Spleen (tissue), 11 donors: ENCODE data around the gene HMOX2. TPM values are rescaled to one million over a fixed set of nuclear protein-coding genes. Genes with fewer than 3 reads are reported as not detected.

Experiments
- DNase-seq: peaks from one replicate; pipeline ENCODE4 v3.0.0-alpha.2; 2020
- H3K27ac ChIP-seq, 8 donors: fragments of 200-600 bp; sonication (generic) in 7 of 8; 1 replicate in 4 of 8; 2 replicates in 4 of 8; pipeline versions ENCODE4 v1.5.0 to v1.8.0; 2016 to 2021; ENCODE audit warnings: inconsistent platforms in 4 of 8, mild to moderate bottlenecking in 4 of 8, moderate library complexity in 1 of 8
- H3K27me3 ChIP-seq, 7 donors: fragments of 200-600 bp; sonication (generic) in 6 of 7; replicated peaks in 1 of 7; 1 replicate in 4 of 7; 2 replicates in 3 of 7; pipeline versions ENCODE4 v1.5.0 to v1.8.0; 2016 to 2021; ENCODE audit warnings: inconsistent platforms in 3 of 7, mild to moderate bottlenecking in 1 of 7
- H3K36me3 ChIP-seq, 6 donors: fragments of 200-600 bp; sonication (generic) in 5 of 6; 1 replicate in 4 of 6; 2 replicates in 2 of 6; pipeline versions ENCODE4 v1.5.0 to v1.8.0; 2016 to 2021; ENCODE audit warnings: inconsistent platforms in 2 of 6
- H3K4me1 ChIP-seq, 6 donors: fragments of 200-600 bp; sonication (generic) in 5 of 6; 1 replicate in 3 of 6; 2 replicates in 3 of 6; pipeline versions ENCODE4 v1.5.0 to v1.8.0; 2016 to 2021; ENCODE audit warnings: inconsistent platforms in 3 of 6
- H3K4me3 ChIP-seq, 8 donors: fragments of 200-600 bp; sonication (generic) in 7 of 8; 1 replicate in 4 of 8; 2 replicates in 4 of 8; pipeline versions ENCODE4 v1.5.0 to v1.8.0; 2016 to 2021; ENCODE audit warnings: inconsistent platforms in 4 of 8, mild to moderate bottlenecking in 4 of 8, moderate library complexity in 2 of 8
- H3K9me3 ChIP-seq, 8 donors: fragments of 200-600 bp; sonication (generic) in 7 of 8; 1 replicate in 4 of 8; 2 replicates in 4 of 8; pipeline versions ENCODE4 v1.5.0 to v1.8.0; 2016 to 2021; ENCODE audit warnings: inconsistent platforms in 4 of 8
- CTCF ChIP-seq, 11 experiments: fragments of 200-600 bp in 7 of 11; fragments of 450-650 bp in 4 of 11; sonication (generic) in 4 of 11; IDR thresholded peaks in 8 of 11; conservative IDR thresholded peaks in 3 of 11; 1 replicate in 7 of 11; 2 replicates in 4 of 11; pipeline versions ENCODE4 v1.4.0 to v1.8.0; 2016 to 2021; ENCODE audit warnings: antibody characterized with exemption in 11 of 11, inconsistent platforms in 4 of 11, mild to moderate bottlenecking in 1 of 11
- POLR2A ChIP-seq, 3 donors: fragments of 450-650 bp; IDR thresholded peaks; one replicate each; pipeline ENCODE4 v1.5.1; 2017; ENCODE audit warnings: antibody characterized with exemption in 3 of 3, mild to moderate bottlenecking in 1 of 3
- POLR2AphosphoS5 ChIP-seq, 3 donors: sonication (generic); formaldehyde crosslinking; IDR thresholded peaks; one replicate each; pipeline ENCODE4 v1.5.1; 2017; ENCODE audit warnings: antibody characterized with exemption in 3 of 3
- WGBS, 5 donors: extraction: QIAGEN DNeasy Blood & Tissue Kit in 3 of 5; methylation state at CpG; one replicate each; pipeline versions ENCODE4 v1.1.5 to v1.1.7; 2013 to 2018; 5-methylcytosine and 5-hydroxymethylcytosine counted together
- intact Hi-C: fragments of 100-400 bp; cut with DNase I; formaldehyde crosslinking; loops from one replicate; pipeline ENCODE4 v1.15.0; 2023; ENCODE audit warnings: low total_unique reads
- polyA plus RNA-seq, 3 donors: library from polyadenylated mRNA; stranded (reverse); fragments of 200-250 nt; gene quantifications; one replicate each; pipeline ENCODE4 v1.2.1, GENCODE V29; 2013
- small RNA-seq, 4 donors: library from RNA; depleted of rRNA; stranded (forward); fragments of <200 nt; gene quantifications; one replicate each; pipeline ENCODE3, GENCODE V24; 2016
- total RNA-seq, 7 donors: library from RNA; depleted of rRNA in 3 of 7; stranded (reverse); fragments of >200 nt in 3 of 7; fragmentation: NEBNext Ultra II Directional in 4 of 7; extraction: Animal tissue kit (Norgen Biotek cat#: 25700) in 4 of 7; gene quantifications; one replicate each; pipeline versions ENCODE4 v1.1.0 to v1.2.1, GENCODE V29; 2016 to 2021
- donor health status: healthy with polysubstance abuse.
- donor health status: DM: no; HTN: no; CAD: no; lungs with moderate emphysema.
- donor health status: DM: no; HTN: no; CAD: no.
- donor health status: Bipolar disorder and iron deficiency.
- donor health status: healthy.
- donor health status: DM: no; HTN: no; CAD: no.
- donor health status: DM: yes; HTN: yes; CAD: no.

The HMOX2 gene
- total and polyA plus RNA-seq, 10 donors, result 26.6 to 73.8 (median 53.3) TPM

GRCh38 chr16:4556580-4556979, 80.4 kb downstream of the HMOX2 start:
- Histone ChIP-seq H3K4me1 (no peaks in the 10 kb centered on the region), H3K4me3 (no peak overlapping the region), H3K27me3 (no peaks in the 10 kb centered on the region), H3K36me3 (no peaks in the 10 kb centered on the region), H3K9me3 (no peaks in the 10 kb centered on the region), H3K27ac (no peak overlapping the region)
- TF ChIP-seq POLR2AphosphoS5 (IDR thresholded peaks at IDR 0.05) (no peak), POLR2A (IDR thresholded peaks at IDR 0.05) (no peak), CTCF (IDR thresholded peaks at IDR 0.05 in 8 of 11, conservative IDR thresholded peaks at IDR 0.05 in 3 of 11) (no peak)
- WGBS, 5 donors, result 77 to 88% (median 84%) methylated on average over 10 to 14 of the region's 14 CpGs
- DNase-seq, result no peak
- intact Hi-C loops, result no loop called here

- intact Hi-C loops, result no loop called here
- TF ChIP-seq POLR2AphosphoS5 (IDR thresholded peaks at IDR 0.05), result no peak
- TF ChIP-seq CTCF (IDR thresholded peaks at IDR 0.05 in 8 of 11, conservative IDR thresholded peaks at IDR 0.05 in 3 of 11), result no peak
- no peak for TF ChIP-seq POLR2A (IDR thresholded peaks at IDR 0.05)
- no peak for DNase-seq
Measured at GRCh38 chr16:4557973-4558372, 81.8 kb downstream of the HMOX2 start.

More at GRCh38 chr16:4557973-4558372, 81.8 kb downstream of the HMOX2 start:
- Histone ChIP-seq H3K27ac (no peak overlapping the region), H3K4me1 (no peaks in the 10 kb centered on the region), H3K36me3 (no peaks in the 10 kb centered on the region), H3K9me3 (no peaks in the 10 kb centered on the region), H3K27me3 (no peaks in the 10 kb centered on the region), H3K4me3 (no peak overlapping the region)
- WGBS, 5 donors, result 78 to 87% (median 82%) methylated on average over 10 of the region's 10 CpGs

Small RNA genes lying within 50 kb of the gene (small RNA-seq; reads per million reads assigned to genes)
- 0 reads per million in 4 donors for gene AC012676.2

Other genes starting within 250 kb of the HMOX2 start
- 1 to 10 TPM; 2.1 to 5.8 (median 3.8) TPM for gene SRL, start 234.3 kb upstream of the HMOX2 start, total RNA-seq
- gene SRL, start 234.3 kb upstream of the HMOX2 start, polyA plus RNA-seq, result 1 to 10 TPM in 1 of 3 donors, under 1 TPM in 2; 0.57 to 1.8 (median 0.62) TPM
- gene TFAP4, start 203.4 kb upstream of the HMOX2 start, total RNA-seq, result 10 to 100 TPM in 4 of 7 donors, 1 to 10 TPM in 3; 8.5 to 14.9 (median 11.0) TPM
- gene TFAP4, start 203.4 kb upstream of the HMOX2 start, polyA plus RNA-seq, result 10 to 100 TPM in 2 of 3 donors, 1 to 10 TPM in 1; 7.6 to 14.2 (median 11.5) TPM
- gene GLIS2, start 160.3 kb upstream of the HMOX2 start, total RNA-seq, result 1 to 10 TPM; 1.8 to 8.4 (median 4.8) TPM
- 1 to 10 TPM in 2 of 3 donors, under 1 TPM in 1; 0.89 to 2.5 (median 2.0) TPM for gene GLIS2, start 160.3 kb upstream of the HMOX2 start, polyA plus RNA-seq
- gene PAM16, start 125.1 kb upstream of the HMOX2 start, total RNA-seq, result 10 to 100 TPM; 26.7 to 45.9 (median 30.1) TPM
- 10 to 100 TPM; 65.5 to 88.8 (median 84.8) TPM for gene PAM16, start 125.1 kb upstream of the HMOX2 start, polyA plus RNA-seq
- gene VASN, start 104.5 kb upstream of the HMOX2 start, total RNA-seq, result 10 to 100 TPM in 5 of 7 donors, 1 to 10 TPM in 2; 7.4 to 24.9 (median 15.6) TPM
- 1 to 10 TPM; 2.0 to 6.3 (median 5.2) TPM for gene VASN, start 104.5 kb upstream of the HMOX2 start, polyA plus RNA-seq
- 100 to 1,000 TPM in 6 of 7 donors, 10 to 100 TPM in 1; 89.9 to 177 (median 149) TPM for gene CORO7, start 59.8 kb upstream of the HMOX2 start, total RNA-seq
- gene CORO7, start 59.8 kb upstream of the HMOX2 start, polyA plus RNA-seq, result 10 to 100 TPM; 29.7 to 70.6 (median 50.5) TPM
- 10 to 100 TPM; 30.0 to 47.6 (median 35.5) TPM for gene DNAJA3, start 50.5 kb upstream of the HMOX2 start, total RNA-seq
- 10 to 100 TPM; 16.9 to 36.7 (median 20.7) TPM for gene DNAJA3, start 50.5 kb upstream of the HMOX2 start, polyA plus RNA-seq
- 10 to 100 TPM; 26.3 to 49.0 (median 40.6) TPM for gene NMRAL1, start 1.8 kb upstream of the HMOX2 start, total RNA-seq
- 10 to 100 TPM; 40.1 to 58.6 (median 44.9) TPM for gene NMRAL1, start 1.8 kb upstream of the HMOX2 start, polyA plus RNA-seq
- 10 to 100 TPM; 17.8 to 26.9 (median 21.8) TPM for gene CDIP1, start 62.4 kb downstream of the HMOX2 start, total RNA-seq
- gene CDIP1, start 62.4 kb downstream of the HMOX2 start, polyA plus RNA-seq, result 10 to 100 TPM in 2 of 3 donors, 1 to 10 TPM in 1; 9.6 to 13.8 (median 12.1) TPM
- gene C16orf96, start 79.9 kb downstream of the HMOX2 start, total RNA-seq, result under 1 TPM; 0.17 to 0.33 (median 0.23) TPM
- gene C16orf96, start 79.9 kb downstream of the HMOX2 start, polyA plus RNA-seq, result under 1 TPM; 0.06 to 0.07 (median 0.06) TPM
- 10 to 100 TPM; 10.0 to 29.2 (median 20.2) TPM for gene UBALD1, start 138.5 kb downstream of the HMOX2 start, total RNA-seq
- gene UBALD1, start 138.5 kb downstream of the HMOX2 start, polyA plus RNA-seq, result 10 to 100 TPM; 12.6 to 33.6 (median 13.6) TPM
- 100 to 1,000 TPM in 1 of 7 donors, 10 to 100 TPM in 6; 65.6 to 132 (median 83.6) TPM for gene MGRN1, start 148.4 kb downstream of the HMOX2 start, total RNA-seq
- gene MGRN1, start 148.4 kb downstream of the HMOX2 start, polyA plus RNA-seq, result 10 to 100 TPM in 1 of 3 donors, 1 to 10 TPM in 2; 7.6 to 26.9 (median 8.8) TPM
- gene NUDT16L1, start 217.2 kb downstream of the HMOX2 start, total RNA-seq, result 10 to 100 TPM; 26.2 to 37.4 (median 27.6) TPM
- 10 to 100 TPM; 29.0 to 47.2 (median 38.8) TPM for gene NUDT16L1, start 217.2 kb downstream of the HMOX2 start, polyA plus RNA-seq